Endothelial cell of umbilical vein (primary cell): ENCODE measurements around the gene LIN28B. TPM values are rescaled to one million over a fixed set of nuclear protein-coding genes. Genes with fewer than 3 reads are reported as not detected.

Source experiments
- BruUV-seq: library from RNA; stranded (reverse); fragments of 400-500 nt; replicated peaks from 2 replicates; lab custom pipeline; 2021; lab: Mats Ljungman, UMichigan
- CTCF ChIA-PET: fragments of 300-600, 350-600 bp; sonication (Branson Sonifier 250); formaldehyde crosslinking; loops from one replicate; lab custom pipeline; 2021; ENCODE audit warnings: antibody characterized with exemption, inconsistent platforms; lab: Charles Lee
- POLR2A ChIA-PET: fragments of 300-600, 350-600 bp; sonication (Branson Sonifier 250); formaldehyde crosslinking; loops from one replicate; lab custom pipeline; 2021; ENCODE audit warnings: antibody characterized with exemption, inconsistent platforms; lab: Charles Lee
- DNase-seq: peaks from one replicate; pipeline ENCODE4 v3.0.0-alpha.2; 2011; ENCODE audit warnings: low read depth, low spot score
- FAIRE-seq: peaks from 2 replicates; lab custom pipeline; 2011; peaks lifted over from hg19 to GRCh38; lab: Jason Lieb, UNC
- H2AFZ ChIP-seq: 2 replicates; pipeline ENCODE4 v1.6.0; 2012; ENCODE audit warnings: low read depth, low read length, control low read depth, inconsistent platforms
- H3K27ac ChIP-seq: 2 replicates; pipeline ENCODE4 v1.5.1; 2011; ENCODE audit warnings: low read depth, mild to moderate bottlenecking, control low read depth, low read length, moderate library complexity; ENCODE audit not compliant: insufficient read depth
- H3K27me3 ChIP-seq, 2 experiments: 2 replicates each; pipeline versions ENCODE4 v1.6.0 to v1.6.1; 2011; ENCODE audit warnings: low read length in 2 of 2, mixed read lengths in 1 of 2; ENCODE audit not compliant: control insufficient read depth in 2 of 2, insufficient read depth in 2 of 2
- H3K36me3 ChIP-seq, 2 experiments: 2 replicates in 1 of 2; 3 replicates in 1 of 2; pipeline ENCODE4 v1.5.1; 2011; ENCODE audit warnings: low read length in 2 of 2, mild to moderate bottlenecking in 1 of 2, moderate library complexity in 1 of 2; ENCODE audit not compliant: control insufficient read depth in 2 of 2, insufficient read depth in 2 of 2; ENCODE audit errors: extremely low read depth in 1 of 2
- H3K4me1 ChIP-seq: 3 replicates; pipeline ENCODE4 v1.5.1; 2011; ENCODE audit warnings: mild to moderate bottlenecking, low read length; ENCODE audit not compliant: control insufficient read depth, insufficient read depth; ENCODE audit errors: extremely low read depth
- H3K4me2 ChIP-seq: 2 replicates; pipeline ENCODE4 v1.6.1; 2011; ENCODE audit warnings: low read length, control low read depth, mixed read lengths; ENCODE audit not compliant: insufficient read depth
- H3K4me3 ChIP-seq, 3 experiments: fragments of 200-600 bp in 1 of 3; sonication (generic), shearing (Covaris generic) in 1 of 3; replicated peaks in 1 of 3; 2 replicates each; pipeline ENCODE4 v1.5.1; 2011 to 2016; ENCODE audit warnings: control low read depth in 3 of 3, low read length in 3 of 3, mild to moderate bottlenecking in 2 of 3, inconsistent platforms in 1 of 3, low read depth in 1 of 3, moderate library complexity in 1 of 3; ENCODE audit not compliant: insufficient read depth in 1 of 3
- H3K79me2 ChIP-seq: 2 replicates; pipeline ENCODE4 v1.6.0; 2012; ENCODE audit warnings: low read length, inconsistent platforms; ENCODE audit not compliant: control insufficient read depth, insufficient read depth
- H3K9ac ChIP-seq: replicated peaks from 2 replicates; pipeline ENCODE3; 2011; ENCODE audit warnings: low read length, control low read depth; ENCODE audit not compliant: insufficient read depth; ENCODE audit errors: extremely low read depth
- H3K9me1 ChIP-seq: replicated peaks from 3 replicates; pipeline ENCODE4 v1.6.0; 2011; ENCODE audit warnings: mild to moderate bottlenecking, low read length; ENCODE audit not compliant: control insufficient read depth, insufficient read depth; ENCODE audit errors: extremely low read depth
- H3K9me3 ChIP-seq: replicated peaks from 2 replicates; pipeline ENCODE4 v1.5.1; 2012; ENCODE audit warnings: low read length, inconsistent platforms; ENCODE audit not compliant: control insufficient read depth, insufficient read depth
- H4K20me1 ChIP-seq: replicated peaks from 2 replicates; pipeline ENCODE3; 2011; ENCODE audit warnings: mild to moderate bottlenecking, low read length; ENCODE audit not compliant: control insufficient read depth, insufficient read depth; ENCODE audit errors: extremely low read depth
- EZH2 ChIP-seq: IDR thresholded peaks from 2 replicates; pipeline ENCODE4 v1.6.1; 2012; ENCODE audit warnings: borderline replicate concordance, low read depth, mild to moderate bottlenecking, moderate library complexity, low read length, inconsistent platforms; ENCODE audit not compliant: severe bottlenecking
- FOS ChIP-seq: IDR thresholded peaks from 2 replicates; pipeline ENCODE4 v1.6.1; 2011; ENCODE audit warnings: mild to moderate bottlenecking, low read length, moderate library complexity, borderline replicate concordance; ENCODE audit not compliant: insufficient read depth
- GATA2 ChIP-seq: IDR thresholded peaks from 2 replicates; pipeline ENCODE4 v1.7.0; 2011; ENCODE audit warnings: low read depth, mild to moderate bottlenecking, moderate library complexity, mixed read lengths, low read length; ENCODE audit not compliant: insufficient read length, insufficient read depth
- MYC ChIP-seq: IDR thresholded peaks from one replicate; pipeline ENCODE4 v1.6.1; 2011; ENCODE audit warnings: mild to moderate bottlenecking, low read depth, low read length
- POLR2A ChIP-seq: IDR thresholded peaks from 2 replicates; pipeline ENCODE4 v1.6.1; 2012; ENCODE audit warnings: low read depth, mild to moderate bottlenecking, control low read depth, low read length
- POLR2AphosphoS5 ChIP-seq: IDR thresholded peaks from 2 replicates; pipeline ENCODE4 v1.6.1; 2012; ENCODE audit warnings: low read depth, mild to moderate bottlenecking, control low read depth, low read length, moderate library complexity; ENCODE audit not compliant: insufficient read depth
- dilution Hi-C: fragments of 300-500 bp; cut with MboI; formaldehyde crosslinking; loops from one replicate; pipeline ENCODE4 v1.15.0; 2019; ENCODE audit warnings: low sequenced_read_pairs; ENCODE audit not compliant: extremely low pct_ligation_motif_present
- intact Hi-C: fragments of 100-400 bp; cut with micrococcal nuclease; formaldehyde crosslinking; loops from one replicate; pipeline ENCODE4 v1.10.0; 2022
- polyA plus RNA-seq, 4 experiments: library from polyadenylated mRNA; depleted of rRNA in 3 of 4; stranded (reverse) in 3 of 4; unstranded in 1 of 4; fragments of >200 nt; gene quantifications; 2 replicates each; pipeline versions ENCODE4 v1.2.1 to v1.2.3, GENCODE V29; 2011 to 2012; ENCODE audit warnings: missing spikeins in 1 of 4
- small RNA-seq: library from RNA; depleted of rRNA; stranded (forward); fragments of <200 nt; gene quantifications from one replicate; pipeline ENCODE3, GENCODE V24; 2012; ENCODE audit warnings: low replicate concordance, low read depth; ENCODE audit not compliant: insufficient read depth, insufficient read length
- total RNA-seq: library from RNA; stranded (reverse); gene quantifications from 2 replicates; pipeline ENCODE4 v1.2.3, GENCODE V29; 2021
- TF ChIP-seq, protein P1 (sequence below), 2 donors: IDR thresholded peaks; 1 replicate in 1 of 2; 2 replicates in 1 of 2; pipeline ENCODE4 v1.5.1; 2011; ENCODE audit warnings: low read length in 2 of 2, mild to moderate bottlenecking in 2 of 2, moderate library complexity in 2 of 2, control low read depth in 1 of 2, inconsistent platforms in 1 of 2, low read depth in 1 of 2; ENCODE audit not compliant: insufficient read depth in 1 of 2; ENCODE audit errors: extremely low read depth in 1 of 2
- TF ChIP-seq, protein P2 (sequence below): IDR thresholded peaks from 2 replicates; pipeline ENCODE4 v1.6.1; 2011; ENCODE audit not compliant: insufficient read depth, insufficient read length

LIN28B gene
- total and polyA plus RNA-seq, 2 donors (not counting 3 experiments of a cell fraction or from before 2014, with no cell fraction given): not detected

DNA sequence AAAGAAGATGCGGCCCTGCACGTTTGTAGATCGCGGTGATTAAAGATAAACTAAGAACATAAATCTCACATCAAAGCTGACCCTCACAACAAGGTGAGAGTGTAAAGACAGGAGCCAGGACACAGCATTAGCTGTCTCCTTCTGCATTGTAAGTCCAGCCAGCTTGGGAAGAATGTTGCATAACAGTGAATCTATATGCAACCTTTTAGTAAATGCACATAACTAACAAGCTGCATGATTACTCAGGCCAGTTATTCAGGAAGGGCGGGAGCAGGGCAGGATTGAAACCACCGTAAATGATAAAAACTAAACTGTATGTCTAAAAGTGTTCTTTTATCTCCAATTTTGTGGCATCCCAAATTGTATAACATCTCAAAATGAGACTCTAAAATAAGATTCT is 165.8 kb downstream of the LIN28B start:
- no peaks in the 10 kb centered on the region for H3K79me2 ChIP-seq
- no peak overlapping the region for H3K27ac ChIP-seq
- no TSS peak for BruUV-seq
- dilution Hi-C loops: loop anchor here (25.0 kb wide), 1 partner anchor 165 kb away; no protein-coding TSS in a partner anchor
- no peak overlapping the region for H3K9ac ChIP-seq
- H4K20me1 ChIP-seq: no peaks in the 10 kb centered on the region
- no peaks in the 10 kb centered on the region for H3K27me3 ChIP-seq
- H3K36me3 ChIP-seq: no peaks in the 10 kb centered on the region
- no peak overlapping the region for H2AFZ ChIP-seq
- ChIA-PET POLR2A (no interaction called here), CTCF (interaction anchor here (1.3 to 1.6 kb wide), 3 partner anchors 12 to 241 kb away, joined by 3 to 5 read pairs (median 4); no protein-coding TSS in a partner anchor)
- H3K4me1 ChIP-seq: no peaks in the 10 kb centered on the region
- no peak overlapping the region for H3K4me3 ChIP-seq
- no peaks in the 10 kb centered on the region for H3K9me3 ChIP-seq
- H3K9me1 ChIP-seq: no peaks in the 10 kb centered on the region
- H3K4me2 ChIP-seq: no peak overlapping the region
- TF ChIP-seq POLR2AphosphoS5 (no peak), MYC (no peak), FOS (no peak), POLR2A (no peak), GATA2 (no peak), EZH2 (no peak)
- TF ChIP-seq, protein P1, sequence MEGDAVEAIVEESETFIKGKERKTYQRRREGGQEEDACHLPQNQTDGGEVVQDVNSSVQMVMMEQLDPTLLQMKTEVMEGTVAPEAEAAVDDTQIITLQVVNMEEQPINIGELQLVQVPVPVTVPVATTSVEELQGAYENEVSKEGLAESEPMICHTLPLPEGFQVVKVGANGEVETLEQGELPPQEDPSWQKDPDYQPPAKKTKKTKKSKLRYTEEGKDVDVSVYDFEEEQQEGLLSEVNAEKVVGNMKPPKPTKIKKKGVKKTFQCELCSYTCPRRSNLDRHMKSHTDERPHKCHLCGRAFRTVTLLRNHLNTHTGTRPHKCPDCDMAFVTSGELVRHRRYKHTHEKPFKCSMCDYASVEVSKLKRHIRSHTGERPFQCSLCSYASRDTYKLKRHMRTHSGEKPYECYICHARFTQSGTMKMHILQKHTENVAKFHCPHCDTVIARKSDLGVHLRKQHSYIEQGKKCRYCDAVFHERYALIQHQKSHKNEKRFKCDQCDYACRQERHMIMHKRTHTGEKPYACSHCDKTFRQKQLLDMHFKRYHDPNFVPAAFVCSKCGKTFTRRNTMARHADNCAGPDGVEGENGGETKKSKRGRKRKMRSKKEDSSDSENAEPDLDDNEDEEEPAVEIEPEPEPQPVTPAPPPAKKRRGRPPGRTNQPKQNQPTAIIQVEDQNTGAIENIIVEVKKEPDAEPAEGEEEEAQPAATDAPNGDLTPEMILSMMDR (IDR thresholded peaks at IDR 0.05; ENCODE audit: extremely low read depth in 1 of 2, insufficient read depth in 1 of 2, low read depth in 1 of 2, low read length in 2 of 2): no peak
- TF ChIP-seq, protein P2, sequence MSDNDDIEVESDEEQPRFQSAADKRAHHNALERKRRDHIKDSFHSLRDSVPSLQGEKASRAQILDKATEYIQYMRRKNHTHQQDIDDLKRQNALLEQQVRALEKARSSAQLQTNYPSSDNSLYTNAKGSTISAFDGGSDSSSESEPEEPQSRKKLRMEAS: no peak
- FAIRE-seq (no peak), DNase-seq (no peak)
- intact Hi-C loops: no loop called here

Small RNA genes within 50 kb of the gene (small RNA-seq; reads per million reads assigned to genes)
- gene RNU6-1106P: not detected

Other genes starting within 250 kb of the LIN28B start
- 12.8 and 14.8 TPM in 2 replicates for gene HACE1, start 97.2 kb upstream of the LIN28B start, total RNA-seq
- 3.6 and 4.9 TPM in 2 replicates for gene HACE1, start 97.2 kb upstream of the LIN28B start, polyA plus RNA-seq
- 1.7 and 3.1 TPM in 2 replicates for gene POPDC3, start 222.9 kb downstream of the LIN28B start, total RNA-seq
- gene POPDC3, start 222.9 kb downstream of the LIN28B start, polyA plus RNA-seq: 1.6 TPM in 2 replicates